HepG2 (cell line): ENCODE results near the gene SAMD14. TPM values are rescaled to one million over a fixed set of nuclear protein-coding genes. Genes with fewer than 3 reads are reported as not detected.

Source experiments
- ERF ChIP-seq: IDR thresholded peaks from 2 replicates; pipeline ENCODE4 v1.6.1; 2018; ENCODE audit warnings: missing biosample characterization, missing genetic modification reagents
- FOXA1 ChIP-seq, 2 experiments: fragments of 450-650 bp in 1 of 2; sonication (generic) in 1 of 2; formaldehyde crosslinking in 1 of 2; IDR thresholded peaks; 2 replicates each; pipeline versions ENCODE4 v1.4.0 to v1.6.1; 2016 to 2020; ENCODE audit warnings: missing genetic modification reagents in 1 of 2
- IRX3 ChIP-seq: sonication (generic); formaldehyde crosslinking; IDR thresholded peaks from 2 replicates; pipeline ENCODE4 v1.8.1; 2023; ENCODE audit warnings: mild to moderate bottlenecking, low read depth, missing genetic modification reagents, borderline replicate concordance
- JDP2 ChIP-seq: sonication (generic); formaldehyde crosslinking; IDR thresholded peaks from 2 replicates; pipeline ENCODE4 v1.8.1; 2022; ENCODE audit warnings: missing genetic modification reagents, borderline replicate concordance
- KLF11 ChIP-seq: IDR thresholded peaks from 2 replicates; pipeline ENCODE4 v1.6.1; 2016; ENCODE audit warnings: missing compliant biosample characterization
- MAF1 ChIP-seq: sonication (generic); formaldehyde crosslinking; IDR thresholded peaks from 2 replicates; pipeline ENCODE4 v1.5.0; 2020; ENCODE audit warnings: missing genetic modification reagents, borderline replicate concordance
- MLXIP ChIP-seq: sonication (generic); formaldehyde crosslinking; IDR thresholded peaks from 2 replicates; pipeline ENCODE4 v1.9.0; 2021; ENCODE audit warnings: missing genetic modification reagents, borderline replicate concordance
- NCOA2 ChIP-seq: sonication (generic); formaldehyde crosslinking; IDR thresholded peaks from 2 replicates; pipeline ENCODE4 v1.8.0; 2022; ENCODE audit warnings: inconsistent platforms
- NR2C2 ChIP-seq: sonication (generic); formaldehyde crosslinking; IDR thresholded peaks from 2 replicates; pipeline ENCODE4 v1.4.0; 2020; ENCODE audit warnings: missing genetic modification reagents, mild to moderate bottlenecking, moderate library complexity, borderline replicate concordance
- RERE ChIP-seq: IDR thresholded peaks from 2 replicates; pipeline ENCODE4 v1.6.1; 2016; ENCODE audit warnings: low read depth, missing genetic modification reagents, missing compliant biosample characterization
- SAFB2 ChIP-seq: sonication (generic); formaldehyde crosslinking; IDR thresholded peaks from 2 replicates; pipeline ENCODE4 v1.5.1; 2020; ENCODE audit warnings: missing genetic modification reagents, low read depth, mild to moderate bottlenecking, borderline replicate concordance
- SIN3A ChIP-seq: IDR thresholded peaks from 2 replicates; pipeline ENCODE4 v1.6.1; 2011; ENCODE audit warnings: low read depth, mild to moderate bottlenecking, control low read depth, low read length, borderline replicate concordance
- SKIL ChIP-seq: sonication (generic); formaldehyde crosslinking; IDR thresholded peaks from 2 replicates; pipeline ENCODE4 v1.8.0; 2022; ENCODE audit warnings: missing genetic modification reagents, mild to moderate bottlenecking, moderate library complexity, borderline replicate concordance
- ZMAT5 ChIP-seq: sonication (generic); formaldehyde crosslinking; IDR thresholded peaks from 2 replicates; pipeline ENCODE4 v1.5.0; 2020; ENCODE audit warnings: mild to moderate bottlenecking, low read depth, missing genetic modification reagents, borderline replicate concordance
- ZNF274 ChIP-seq: sonication (generic); formaldehyde crosslinking; IDR thresholded peaks from 2 replicates; pipeline ENCODE4 v1.5.1; 2020; ENCODE audit warnings: mild to moderate bottlenecking, missing genetic modification reagents
- ZNF660 ChIP-seq: sonication (generic); formaldehyde crosslinking; IDR thresholded peaks from 2 replicates; pipeline ENCODE4 v1.5.1; 2020; ENCODE audit warnings: mild to moderate bottlenecking, low read depth, missing genetic modification reagents, borderline replicate concordance
- ZNF773 ChIP-seq: sonication (generic); formaldehyde crosslinking; IDR thresholded peaks from 2 replicates; pipeline ENCODE4 v1.4.0; 2020; ENCODE audit warnings: missing genetic modification reagents, borderline replicate concordance
- polyA plus RNA-seq, 8 experiments: library from polyadenylated mRNA; depleted of rRNA in 3 of 8; stranded (reverse) in 7 of 8; unstranded in 1 of 8; fragments of >200 nt; fragmentation: Illumina TruSeq in 4 of 8; extraction: Trizol in 4 of 8; gene quantifications; 2 replicates each; pipeline versions ENCODE4 v1.2.1 to v1.2.3, GENCODE V29; 2011 to 2016; ENCODE audit warnings: low read depth in 4 of 8, missing spikeins in 1 of 8, mixed read lengths in 1 of 8; ENCODE audit not compliant: insufficient read depth in 1 of 8
- total RNA-seq, 5 experiments: library from RNA; depleted of rRNA; stranded (reverse); fragments of >200 nt; fragmentation: Illumina TruSeq; extraction: Trizol; gene quantifications; 2 replicates each; pipeline ENCODE4 v1.2.3, GENCODE V29; 2016; ENCODE audit warnings: low read depth in 1 of 5

The SAMD14 gene
- total and polyA plus RNA-seq, 2 of the 13 experiments (the other 11 are each of a cell fraction or from before 2014, with no cell fraction given), result 0.07 to 0.22 TPM

GRCh38 chr17:50133028-50133768 is 3.2 kb upstream of the SAMD14 start (continued):
- TF ChIP-seq ERF (CRISPR knock-in tag) (no peak), ZMAT5 (CRISPR knock-in tag) (no peak), ZNF773 (no peak), JDP2 (no peak), NCOA2 (CRISPR knock-in tag) (peak; percentile 72; the same call in 1 of the 2 replicates), SKIL (CRISPR knock-in tag) (peak; percentile 30; the same call in 1 of the 2 replicates), SIN3A (no peak), ZNF274 (no peak), FOXA1 (IDR thresholded peaks at IDR 0.05) (no peak), FOXA1 (CRISPR knock-in tag; IDR thresholded peaks at IDR 0.05) (no peak; the same call in 1 of the 2 replicates), KLF11 (CRISPR knock-in tag) (no peak), ZNF660 (CRISPR knock-in tag) (no peak), IRX3 (CRISPR knock-in tag) (no peak), RERE (CRISPR knock-in tag) (peak; percentile 65; the same call in 1 of the 2 replicates), MAF1 (no peak), SAFB2 (CRISPR knock-in tag) (no peak), MLXIP (CRISPR knock-in tag) (no peak), NR2C2 (no peak)
